HG03175 (cell line): ENCODE results near the gene DIS3L.
"Not testable (repeated sequence)": the region's sequence is repeated elsewhere in the genome, so short reads cannot be mapped to it uniquely, and the experiment has no call there.

Experiments used
- ATAC-seq: cut with Tn5 transposase; IDR thresholded peaks from one replicate; pipeline ENCODE4 v1.9.1; 2021; ENCODE audit warnings: mild to moderate bottlenecking, moderate library complexity; ENCODE audit not compliant: unreplicated experiment

The DIS3L gene

GRCh38 chr15:66276546-66276945, 16.8 kb upstream of the DIS3L start:
- no peak for ATAC-seq

GRCh38 chr15:66278056-66278455, 15.3 kb upstream of the DIS3L start:
- ATAC-seq, result no peak

GRCh38 chr15:66278671-66279070, 14.7 kb upstream of the DIS3L start:
- no peak for ATAC-seq

DNA sequence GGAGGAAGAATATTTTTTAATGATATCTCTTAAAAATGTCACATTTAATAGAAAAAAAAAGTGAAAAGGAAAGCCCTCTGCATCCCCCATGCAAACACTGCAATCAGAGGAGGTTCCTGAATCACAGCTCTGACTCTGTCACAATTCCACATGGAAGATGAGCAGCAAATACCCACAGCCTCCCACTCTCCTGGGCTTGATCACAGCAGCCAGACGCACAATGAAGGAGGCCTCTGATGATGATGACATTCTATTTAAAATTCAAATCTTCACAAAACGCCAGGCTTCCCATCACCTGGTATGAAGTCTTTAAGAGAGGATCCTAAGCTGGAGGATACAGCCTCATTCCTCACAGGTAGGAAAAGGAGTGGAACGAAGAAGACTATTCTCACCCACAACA, 9.1 kb upstream of the DIS3L start:
- ATAC-seq, result no peak

GRCh38 chr15:66285533-66286280, 7.7 kb upstream of the DIS3L start:
- ATAC-seq, result no peak

- no peak for ATAC-seq
These were observed 5.8 kb upstream of the DIS3L start for GRCh38 chr15:66287461-66288057.

GRCh38 chr15:66288093-66288492, 5.3 kb upstream of the DIS3L start:
- no peak for ATAC-seq

GRCh38 chr15:66288551-66289185, 4.7 kb upstream of the DIS3L start:
- no peak for ATAC-seq

DNA sequence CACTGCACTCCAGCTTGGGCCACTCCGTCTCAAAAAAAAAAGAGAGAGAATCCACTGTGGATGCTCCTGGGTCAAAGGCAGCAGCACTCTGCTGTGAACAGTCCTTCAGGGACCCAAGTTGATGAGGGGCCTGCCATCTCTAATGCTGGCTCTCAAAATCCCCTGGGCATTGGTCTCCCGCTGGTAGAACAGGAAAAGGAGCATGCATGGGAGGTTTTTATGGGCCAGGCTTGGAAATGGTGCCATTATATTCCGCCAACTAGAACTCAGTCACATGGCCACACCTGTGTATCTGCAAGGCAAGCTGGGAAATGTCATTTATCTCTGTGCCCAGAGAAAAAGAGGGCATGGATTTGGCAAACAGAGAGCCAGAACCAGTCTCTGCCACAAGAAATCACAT, 3.4 kb upstream of the DIS3L start:
- ATAC-seq, result no peak

DNA sequence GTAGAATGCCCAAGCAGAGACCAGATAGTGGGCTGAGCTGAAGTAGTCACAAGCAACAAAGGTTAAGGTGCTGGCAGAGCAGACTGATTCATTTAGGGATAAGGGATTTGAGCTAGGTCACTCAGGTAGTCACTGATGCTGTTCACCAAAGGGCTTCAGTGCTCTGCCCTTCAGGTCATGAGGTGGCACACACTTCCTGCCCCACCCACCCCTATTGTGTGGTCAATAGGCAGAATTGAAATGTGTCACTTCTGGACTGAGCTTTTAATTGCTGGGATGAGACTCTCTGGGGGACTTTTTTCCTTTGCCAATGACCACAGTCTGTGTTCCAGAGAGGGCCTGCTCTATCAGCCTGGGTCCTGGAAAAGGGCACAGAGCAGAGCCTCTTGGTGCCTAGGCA, 2.9 kb upstream of the DIS3L start:
- no peak for ATAC-seq

DNA sequence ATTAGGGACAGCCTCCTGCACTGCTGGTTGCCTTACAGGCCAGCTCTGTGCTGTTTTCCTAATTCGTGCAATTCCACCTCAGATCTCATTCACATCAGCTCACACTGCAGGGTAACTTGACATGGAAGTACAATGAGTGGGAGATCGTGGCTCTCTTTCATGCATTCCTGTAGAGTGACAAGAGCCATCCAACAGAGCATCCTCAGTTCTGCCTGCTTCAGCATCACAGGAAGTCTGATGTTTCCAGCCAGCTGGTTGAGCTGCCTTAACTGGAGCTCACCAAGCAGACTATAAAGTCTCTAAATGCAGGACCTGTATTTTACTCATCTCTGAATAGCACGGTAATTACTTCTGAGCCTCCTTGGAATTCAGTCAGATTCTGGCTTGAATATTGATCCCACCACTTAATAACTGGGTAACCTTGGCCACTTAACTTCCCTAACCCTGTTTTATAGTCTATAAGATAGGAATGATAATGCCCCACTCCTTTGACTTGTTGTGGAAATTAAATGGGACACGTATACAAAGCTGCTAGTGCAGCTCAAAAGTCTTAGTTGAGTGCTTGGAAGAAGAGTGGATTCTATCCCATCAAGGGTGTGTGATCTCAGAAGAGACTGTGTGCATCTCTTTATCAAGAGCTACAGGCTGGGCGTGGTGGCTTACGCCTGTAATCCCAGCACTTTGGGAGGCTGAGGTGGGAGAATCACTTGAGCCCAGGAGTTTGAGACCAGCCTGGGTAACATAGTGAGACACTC, 1.4 kb upstream of the DIS3L start:
- ATAC-seq, result no peak

DNA sequence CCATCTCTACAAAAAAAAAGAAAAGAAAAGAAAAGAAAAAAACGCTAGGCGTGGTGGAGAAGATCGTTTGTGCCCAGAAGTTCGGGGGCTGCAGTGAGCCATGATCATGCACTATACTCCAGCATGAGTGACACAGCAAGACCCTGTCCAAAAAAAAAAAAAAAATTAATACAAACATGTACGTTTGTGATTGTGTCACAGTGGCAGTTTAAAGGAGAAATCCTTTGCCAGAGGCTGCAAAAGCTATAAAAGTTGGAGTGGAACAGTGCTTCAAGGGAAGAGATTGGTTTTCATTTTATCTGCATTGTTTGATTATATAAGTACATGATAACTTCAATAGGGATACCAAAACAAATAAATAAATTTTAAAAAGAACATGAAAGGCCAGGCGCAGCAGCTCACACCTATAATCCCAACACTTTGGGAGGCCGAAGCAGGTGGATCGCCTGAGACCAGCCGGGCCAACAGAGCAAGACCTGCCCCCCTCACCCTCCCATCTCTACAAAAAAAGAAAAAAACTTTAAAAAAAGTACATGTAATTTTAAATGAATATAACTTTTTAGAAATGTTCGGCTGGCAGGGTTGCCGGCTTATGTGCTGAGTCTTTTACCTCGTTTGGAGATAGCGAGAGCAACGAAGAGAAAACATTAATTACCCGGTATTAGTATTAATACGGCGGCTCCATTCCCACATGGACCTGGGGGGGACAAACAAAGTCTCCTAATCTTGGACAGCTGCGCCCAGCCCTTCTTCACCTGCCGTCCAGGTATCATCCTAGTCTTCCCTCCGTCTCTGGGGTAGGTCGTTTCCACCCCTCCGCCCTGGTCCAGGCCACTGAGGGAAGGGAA, 573 bp upstream of the DIS3L start:
- ATAC-seq, result peak; percentile 8

DNA sequence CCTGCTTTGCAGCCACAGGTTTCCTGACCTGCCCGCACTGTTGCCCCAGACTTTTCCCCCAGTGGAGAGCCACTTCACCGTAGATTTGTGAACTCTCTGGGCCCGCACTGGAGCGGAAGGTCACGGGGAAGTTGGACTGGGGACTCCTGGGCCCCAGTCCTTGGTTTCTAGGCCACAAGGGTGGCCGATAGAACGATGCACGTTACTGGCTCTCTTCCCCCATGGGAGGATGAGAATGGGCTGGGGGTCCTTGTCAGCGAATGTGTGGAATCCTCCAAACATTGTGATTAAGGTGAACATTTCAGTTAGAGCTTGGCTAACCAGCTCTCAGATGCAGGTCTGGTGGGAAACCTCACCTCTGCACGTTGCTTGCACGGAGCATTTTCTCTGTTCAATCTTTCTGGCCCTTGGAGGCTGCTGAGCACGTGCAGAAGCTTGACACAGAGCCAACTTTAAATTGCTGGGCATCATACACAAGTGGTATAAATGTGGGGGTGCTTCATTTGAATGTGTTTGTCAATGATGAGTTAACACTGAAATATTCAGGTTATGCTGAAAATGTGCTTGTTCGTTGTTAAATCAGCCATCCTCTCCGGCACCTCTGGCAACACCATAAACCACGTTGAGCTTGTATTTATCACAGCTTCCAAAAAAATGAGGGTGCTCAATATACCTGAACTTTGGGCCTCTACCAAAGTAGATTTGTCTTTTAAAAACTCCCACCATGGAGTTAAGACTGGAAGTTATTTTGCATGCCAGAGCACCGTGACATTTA, 976 bp downstream of the DIS3L start:
- ATAC-seq, result peak; percentile 41

DNA sequence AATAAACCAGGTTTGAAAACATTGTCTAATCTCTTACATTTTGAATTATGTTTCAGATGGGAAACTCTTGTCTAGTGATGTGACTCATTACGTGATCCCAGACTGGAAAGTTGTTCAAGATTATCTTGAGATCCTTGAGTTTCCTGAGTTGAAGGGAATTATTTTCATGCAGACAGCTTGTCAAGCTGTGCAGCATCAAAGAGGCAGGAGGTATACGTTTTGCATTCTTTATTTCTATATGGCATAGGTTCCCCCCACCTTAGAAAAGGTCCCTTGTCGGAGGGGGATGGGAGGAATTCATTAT, 1.5 kb downstream of the DIS3L start:
- ATAC-seq, result no peak

- ATAC-seq, result no peak
These were observed 2.8 kb downstream of the DIS3L start for GRCh38 chr15:66296186-66296585.

DNA sequence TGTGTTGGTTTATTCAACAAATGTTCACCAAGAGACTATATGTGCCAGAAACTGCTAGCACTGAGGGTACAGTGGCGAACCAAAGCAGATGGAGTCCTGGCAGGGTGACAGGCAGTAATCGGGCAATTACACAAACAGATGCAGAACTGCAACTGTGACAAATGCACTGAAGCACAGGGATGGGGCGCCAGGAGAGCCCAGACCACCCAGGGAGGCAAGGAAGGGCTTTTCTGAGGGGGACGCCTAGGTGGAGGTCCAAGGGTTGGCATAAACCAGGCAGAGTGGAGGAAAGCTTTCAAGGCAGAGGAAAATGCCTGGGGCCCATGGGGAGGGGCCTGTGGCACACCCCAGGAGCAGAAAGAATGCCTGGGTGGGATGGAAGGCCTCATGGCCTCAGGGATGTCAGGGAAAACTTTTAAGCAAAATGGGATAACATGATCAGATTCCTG, 5.5 kb downstream of the DIS3L start:
- no peak for ATAC-seq

GRCh38 chr15:66302489-66303278, 9.3 kb downstream of the DIS3L start:
- no peak for ATAC-seq

DNA sequence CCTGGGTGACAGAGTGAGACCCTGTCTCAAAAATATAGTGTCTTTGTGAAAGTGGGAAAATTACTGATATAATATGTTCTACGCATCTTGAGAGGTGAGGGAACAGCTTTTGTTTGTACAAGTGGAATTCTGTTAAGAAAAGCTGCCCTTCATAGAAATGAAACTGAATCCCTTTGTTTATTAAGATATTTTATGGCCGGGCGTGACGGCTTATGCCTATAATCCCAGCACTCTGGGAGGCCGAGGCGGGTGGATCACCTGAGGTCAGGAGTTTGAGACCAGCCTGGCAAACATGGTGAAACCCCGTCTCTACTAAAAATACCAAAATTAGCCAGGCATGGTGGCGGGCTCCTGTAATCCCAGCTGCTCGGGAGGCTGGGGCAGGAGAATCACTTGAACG, 11.1 kb downstream of the DIS3L start:
- not testable (repeated sequence) for ATAC-seq

- ATAC-seq, result no peak
These were observed 13.0 kb downstream of the DIS3L start for GRCh38 chr15:66306381-66306780.
